H9 (cell line): ENCODE data around the gene LFNG. TPM values are rescaled to one million over a fixed set of nuclear protein-coding genes. Genes with fewer than 3 reads are reported as not detected.

Source experiments
- DNase-seq: peaks from one replicate; pipeline ENCODE4 v3.0.0-alpha.2; 2017
- H2AFZ ChIP-seq: one replicate; pipeline ENCODE4 v1.6.1; 2013; ENCODE audit warnings: mild to moderate bottlenecking, low read length, control low read depth, moderate library complexity
- H2AK5ac ChIP-seq: 2 replicates; pipeline ENCODE4 v1.6.1; 2013; ENCODE audit warnings: low read length, control low read depth, mixed read lengths; ENCODE audit not compliant: insufficient read length
- H2BK120ac ChIP-seq: one replicate; pipeline ENCODE4 v1.6.1; 2013; ENCODE audit warnings: low read depth, mild to moderate bottlenecking, low read length, control low read depth, inconsistent platforms; ENCODE audit not compliant: poor library complexity, severe bottlenecking
- H2BK12ac ChIP-seq: 2 replicates; pipeline ENCODE4 v1.6.1; 2013; ENCODE audit warnings: low read length, control low read depth, mixed read lengths, low read depth; ENCODE audit not compliant: insufficient read length
- H2BK15ac ChIP-seq: 2 replicates; pipeline ENCODE4 v1.6.1; 2013; ENCODE audit warnings: low read depth, low read length, control low read depth
- H2BK20ac ChIP-seq: one replicate; pipeline ENCODE4 v1.6.1; 2013; ENCODE audit warnings: low read depth, mild to moderate bottlenecking, low read length, control low read depth, inconsistent platforms; ENCODE audit not compliant: poor library complexity, severe bottlenecking
- H2BK5ac ChIP-seq: 2 replicates; pipeline ENCODE4 v1.6.1; 2013; ENCODE audit warnings: low read length, control low read depth, mixed read lengths; ENCODE audit not compliant: insufficient read length
- H3K14ac ChIP-seq: 2 replicates; pipeline ENCODE4 v1.6.1; 2013; ENCODE audit warnings: low read length, control low read depth; ENCODE audit not compliant: insufficient read depth
- H3K18ac ChIP-seq: 2 replicates; pipeline ENCODE4 v1.6.1; 2013; ENCODE audit warnings: low read depth, mild to moderate bottlenecking, mixed read lengths, low read length, control low read depth; ENCODE audit not compliant: insufficient read length
- H3K23ac ChIP-seq: 2 replicates; pipeline ENCODE4 v1.6.1; 2013; ENCODE audit warnings: low read length, control low read depth, mixed read lengths, low read depth; ENCODE audit not compliant: insufficient read length
- H3K23me2 ChIP-seq: 2 replicates; pipeline ENCODE4 v1.6.1; 2013; ENCODE audit warnings: low read depth, mild to moderate bottlenecking, mixed read lengths, low read length, control low read depth; ENCODE audit not compliant: insufficient read length, poor library complexity, severe bottlenecking
- H3K27ac ChIP-seq: 2 replicates; pipeline ENCODE4 v1.5.1; 2013; ENCODE audit warnings: low read length, control low read depth, mixed read lengths, low read depth; ENCODE audit not compliant: insufficient read length
- H3K27me3 ChIP-seq: 2 replicates; pipeline ENCODE4 v1.6.1; 2013; ENCODE audit warnings: low read length, control low read depth, inconsistent platforms; ENCODE audit not compliant: insufficient read depth
- H3K4ac ChIP-seq: 2 replicates; pipeline ENCODE4 v1.6.1; 2013; ENCODE audit warnings: low read depth, mild to moderate bottlenecking, control low read depth, inconsistent platforms, low read length, moderate library complexity
- H3K4me1 ChIP-seq: 2 replicates; pipeline ENCODE4 v1.6.1; 2013; ENCODE audit warnings: low read length, control low read depth, inconsistent platforms; ENCODE audit not compliant: insufficient read depth
- H3K4me2 ChIP-seq: 2 replicates; pipeline ENCODE4 v1.6.1; 2013; ENCODE audit warnings: low read length, control low read depth, mixed read lengths; ENCODE audit not compliant: insufficient read length, insufficient read depth
- H3K56ac ChIP-seq: 2 replicates; pipeline ENCODE4 v1.6.1; 2013; ENCODE audit warnings: low read depth, mild to moderate bottlenecking, mixed read lengths, low read length, control low read depth; ENCODE audit not compliant: insufficient read length
- H3K79me1 ChIP-seq: 2 replicates; pipeline ENCODE4 v1.6.1; 2013; ENCODE audit warnings: low read depth, mild to moderate bottlenecking, moderate library complexity, low read length, control low read depth, inconsistent platforms; ENCODE audit not compliant: insufficient read depth, poor library complexity, severe bottlenecking
- H3K79me2 ChIP-seq: 2 replicates; pipeline ENCODE4 v1.6.1; 2013; ENCODE audit warnings: low read length, control low read depth, inconsistent platforms; ENCODE audit not compliant: insufficient read depth
- H3K9ac ChIP-seq: 2 replicates; pipeline ENCODE4 v1.6.1; 2013; ENCODE audit warnings: low read length, control low read depth, mixed read lengths; ENCODE audit not compliant: insufficient read length; ENCODE audit errors: extremely low read depth
- H3K9me3 ChIP-seq: one replicate; pipeline ENCODE4 v1.6.1; 2013; ENCODE audit warnings: low read depth, low read length, inconsistent platforms; ENCODE audit not compliant: control insufficient read depth
- H3T11ph ChIP-seq: one replicate; pipeline ENCODE4 v1.6.1; 2013; ENCODE audit warnings: mild to moderate bottlenecking, low read length, control low read depth, inconsistent platforms
- H4K20me1 ChIP-seq: one replicate; pipeline ENCODE4 v1.6.1; 2013; ENCODE audit not compliant: control insufficient read depth, insufficient read length, insufficient read depth
- H4K5ac ChIP-seq: 2 replicates; pipeline ENCODE4 v1.6.1; 2013; ENCODE audit warnings: low read depth, mild to moderate bottlenecking, mixed read lengths, low read length, control low read depth; ENCODE audit not compliant: insufficient read length
- H4K8ac ChIP-seq: replicated peaks from 2 replicates; pipeline ENCODE4 v1.6.1; 2013; ENCODE audit warnings: low read length, control low read depth, mixed read lengths, low read depth; ENCODE audit not compliant: insufficient read length
- H4K91ac ChIP-seq: 2 replicates; pipeline ENCODE4 v1.6.1; 2013; ENCODE audit warnings: low read depth, mild to moderate bottlenecking, moderate library complexity, mixed read lengths, low read length, control low read depth; ENCODE audit not compliant: insufficient read length
- H3K27ac Mint-ChIP-seq, 3 experiments: 2 replicates in 2 of 3; 3 replicates in 1 of 3; pipeline ENCODE4 v1.8.0; 2020 to 2021; ENCODE audit warnings: mixed read lengths in 3 of 3, mild to moderate bottlenecking in 1 of 3, moderate library complexity in 1 of 3
- H3K27me3 Mint-ChIP-seq: 2 replicates; pipeline ENCODE4 v1.8.0; 2021; ENCODE audit warnings: low read depth, mild to moderate bottlenecking, moderate library complexity, mixed read lengths
- H3K36me3 Mint-ChIP-seq, 3 experiments: 2 replicates in 2 of 3; 3 replicates in 1 of 3; pipeline ENCODE4 v1.8.0; 2020 to 2021; ENCODE audit warnings: low read depth in 3 of 3, mixed read lengths in 3 of 3; ENCODE audit not compliant: insufficient read depth in 1 of 3
- H3K4me1 Mint-ChIP-seq, 2 experiments: 2 replicates each; pipeline ENCODE4 v1.8.0; 2020; ENCODE audit warnings: mixed read lengths in 2 of 2
- H3K4me3 Mint-ChIP-seq, 2 experiments: 2 replicates in 1 of 2; 3 replicates in 1 of 2; pipeline ENCODE4 v1.8.0; 2020 to 2021; ENCODE audit warnings: mild to moderate bottlenecking in 2 of 2, mixed read lengths in 2 of 2, moderate library complexity in 1 of 2
- H3K9me3 Mint-ChIP-seq, 2 experiments: 2 replicates in 1 of 2; 3 replicates in 1 of 2; pipeline ENCODE4 v1.8.0; 2020; ENCODE audit warnings: mild to moderate bottlenecking in 2 of 2, mixed read lengths in 2 of 2, moderate library complexity in 1 of 2
- WGBS: extraction: QIAGEN DNeasy Blood & Tissue Kit; methylation state at CpG from one replicate; pipeline ENCODE4 v1.1.7; 2013; ENCODE audit warnings: missing lambda C conversion rate, low lambda C conversion rate, mixed read lengths; ENCODE audit not compliant: insufficient read length; ENCODE audit errors: extremely low coverage; 5-methylcytosine and 5-hydroxymethylcytosine counted together
- total RNA-seq: library from RNA; stranded (reverse); gene quantifications from 2 replicates; pipeline ENCODE4 v1.2.1, GENCODE V29; 2021
- TF ChIP-seq, protein P1 (sequence below): fragments of 200-600 bp; sonication (generic); conservative IDR thresholded peaks from 3 replicates; pipeline ENCODE4 v1.8.0; 2021; ENCODE audit warnings: antibody characterized with exemption, mild to moderate bottlenecking

Gene LFNG
- total RNA-seq, 1 experiment from 2014 or later, result 52.9 TPM

DNA sequence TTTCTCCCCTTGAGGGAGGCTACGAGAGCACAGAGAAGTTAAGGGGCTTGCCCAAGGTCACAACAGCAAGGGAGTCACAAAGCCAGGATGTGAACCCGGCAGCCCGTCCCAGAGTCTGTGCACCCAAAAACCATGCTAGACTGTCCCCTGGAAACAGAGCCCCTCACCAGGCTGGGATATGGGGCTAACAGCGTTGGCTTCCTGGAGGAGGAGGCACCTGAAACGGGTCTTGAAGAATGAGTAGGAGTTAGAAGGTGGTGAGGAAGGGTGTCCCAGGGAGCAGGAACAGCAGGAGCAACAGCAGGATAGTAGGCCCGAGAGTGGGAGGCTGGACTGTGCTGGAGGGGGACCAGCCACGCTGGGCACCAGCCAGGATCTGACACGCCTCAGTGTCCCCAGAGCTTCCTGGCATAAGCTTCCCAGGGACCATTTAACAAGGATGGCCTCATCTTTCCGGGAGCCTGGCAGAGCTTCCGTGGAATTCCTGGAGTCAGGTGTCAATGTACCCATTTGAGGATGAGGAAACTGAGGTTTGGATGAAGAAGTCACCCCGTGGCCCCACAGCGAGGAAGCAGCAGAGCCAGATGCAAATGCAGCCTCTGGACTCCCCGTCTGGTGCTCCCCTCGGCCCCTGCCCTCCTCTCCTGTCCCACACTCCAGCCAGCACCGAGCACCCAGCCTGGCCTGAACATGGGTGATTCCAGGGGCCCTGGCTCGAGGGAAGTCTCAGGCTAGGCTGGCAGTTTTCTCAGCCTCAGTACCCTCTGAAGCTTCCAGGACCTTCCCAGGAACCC lies 40.1 kb upstream of the LFNG start:
- Histone ChIP-seq H3K23me2 (no peaks in the 10 kb centered on the region), H3K27me3 (no peaks in the 10 kb centered on the region), H2AFZ (no peak overlapping the region), H4K5ac (no peak overlapping the region), H4K91ac (no peak overlapping the region), H2BK5ac (no peak overlapping the region), H3K79me2 (no peaks in the 10 kb centered on the region), H2BK12ac (no peak overlapping the region), H2BK120ac (no peak overlapping the region), H3K27ac (no peak overlapping the region), H2BK20ac (no peak overlapping the region), H3K9ac (no peak overlapping the region), H2BK15ac (no peak overlapping the region), H4K8ac (no peak overlapping the region), H2AK5ac (no peak overlapping the region), H3K23ac (no peak overlapping the region), H3K56ac (no peak overlapping the region), H3K79me1 (no peaks in the 10 kb centered on the region), H3K18ac (no peak overlapping the region), H4K20me1 (no peaks in the 10 kb centered on the region), H3K9me3 (no peaks in the 10 kb centered on the region), H3K14ac (no peak overlapping the region), H3T11ph (no peak overlapping the region), H3K4me1 (no peaks in the 10 kb centered on the region), H3K4me2 (no peak overlapping the region), H3K4ac (no peak overlapping the region)
- peaks cover 9% of the 10 kb centered on the region for H3K27me3 Mint-ChIP-seq
- no CpG with 5 or more reads among the region's 16 CpGs for WGBS
- peaks cover 4 to 6% of the 10 kb centered on the region in 2 experiments; a peak in 4 of 5 replicates for H3K9me3 Mint-ChIP-seq
- DNase-seq, result no peak
- TF ChIP-seq, protein P1, sequence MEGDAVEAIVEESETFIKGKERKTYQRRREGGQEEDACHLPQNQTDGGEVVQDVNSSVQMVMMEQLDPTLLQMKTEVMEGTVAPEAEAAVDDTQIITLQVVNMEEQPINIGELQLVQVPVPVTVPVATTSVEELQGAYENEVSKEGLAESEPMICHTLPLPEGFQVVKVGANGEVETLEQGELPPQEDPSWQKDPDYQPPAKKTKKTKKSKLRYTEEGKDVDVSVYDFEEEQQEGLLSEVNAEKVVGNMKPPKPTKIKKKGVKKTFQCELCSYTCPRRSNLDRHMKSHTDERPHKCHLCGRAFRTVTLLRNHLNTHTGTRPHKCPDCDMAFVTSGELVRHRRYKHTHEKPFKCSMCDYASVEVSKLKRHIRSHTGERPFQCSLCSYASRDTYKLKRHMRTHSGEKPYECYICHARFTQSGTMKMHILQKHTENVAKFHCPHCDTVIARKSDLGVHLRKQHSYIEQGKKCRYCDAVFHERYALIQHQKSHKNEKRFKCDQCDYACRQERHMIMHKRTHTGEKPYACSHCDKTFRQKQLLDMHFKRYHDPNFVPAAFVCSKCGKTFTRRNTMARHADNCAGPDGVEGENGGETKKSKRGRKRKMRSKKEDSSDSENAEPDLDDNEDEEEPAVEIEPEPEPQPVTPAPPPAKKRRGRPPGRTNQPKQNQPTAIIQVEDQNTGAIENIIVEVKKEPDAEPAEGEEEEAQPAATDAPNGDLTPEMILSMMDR, result no peak
- no peaks in the 10 kb centered on the region for H3K36me3 Mint-ChIP-seq
- no peak overlapping the region for H3K4me3 Mint-ChIP-seq
- H3K4me1 Mint-ChIP-seq, result peaks cover 7 to 13% of the 10 kb centered on the region in 2 experiments
- H3K27ac Mint-ChIP-seq, result peak overlapping the region in 2 of 3 experiments; percentile 44 to 70; a peak in 2 of 7 replicates
